Hepatocyte (in vitro differentiated cells): Measurements from ENCODE around the gene SLC10A2. TPM values are rescaled to one million over a fixed set of nuclear protein-coding genes. Genes with fewer than 3 reads are reported as not detected.

ENCODE experiments used
- DNase-seq: peaks from one replicate; pipeline ENCODE4 v3.0.0-alpha.2; 2016; ENCODE audit warnings: low spot score
- H2AFZ ChIP-seq: fragments of 200-600 bp; sonication (generic); 2 replicates; pipeline ENCODE4 v1.6.0; 2016; ENCODE audit warnings: antibody characterized with exemption, mild to moderate bottlenecking
- H3K27ac ChIP-seq: fragments of 200-600 bp; sonication (generic); 2 replicates; pipeline ENCODE4 v1.5.1; 2016; ENCODE audit warnings: mild to moderate bottlenecking
- H3K27me3 ChIP-seq: fragments of 200-600 bp; sonication (generic); 2 replicates; pipeline ENCODE4 v1.6.1; 2016
- H3K36me3 ChIP-seq: fragments of 200-600 bp; sonication (generic); replicated peaks from 2 replicates; pipeline ENCODE4 v1.5.1; 2016; ENCODE audit warnings: low read depth; ENCODE audit not compliant: insufficient read depth
- H3K4me1 ChIP-seq: fragments of 200-600 bp; sonication (generic); 2 replicates; pipeline ENCODE4 v1.5.1; 2016; ENCODE audit warnings: mild to moderate bottlenecking, moderate library complexity; ENCODE audit not compliant: insufficient read depth
- H3K4me2 ChIP-seq: fragments of 200-600 bp; sonication (generic); 2 replicates; pipeline ENCODE4 v1.6.0; 2016
- H3K4me3 ChIP-seq: fragments of 200-600 bp; sonication (generic); 2 replicates; pipeline ENCODE4 v1.5.1; 2016; ENCODE audit warnings: mild to moderate bottlenecking
- H3K79me2 ChIP-seq: fragments of 200-600 bp; sonication (generic); 2 replicates; pipeline ENCODE4 v1.6.0; 2017; ENCODE audit warnings: mild to moderate bottlenecking
- H3K9me2 ChIP-seq: fragments of 200-600 bp; sonication (generic); replicated peaks from 2 replicates; pipeline ENCODE4 v1.6.0; 2017; ENCODE audit warnings: mild to moderate bottlenecking; ENCODE audit not compliant: insufficient read depth
- H3K9me3 ChIP-seq: fragments of 200-600 bp; sonication (generic); 2 replicates; pipeline ENCODE4 v1.5.1; 2016; ENCODE audit warnings: low read depth, mild to moderate bottlenecking
- H4K20me1 ChIP-seq: fragments of 200-600 bp; sonication (generic); 2 replicates; pipeline ENCODE4 v1.6.0; 2016; ENCODE audit warnings: mild to moderate bottlenecking; ENCODE audit not compliant: insufficient read depth, poor library complexity, severe bottlenecking
- EZH2 ChIP-seq: fragments of 200-600 bp; sonication (generic); IDR thresholded peaks from 2 replicates; pipeline ENCODE4 v1.6.1; 2016; ENCODE audit warnings: antibody characterized with exemption, mild to moderate bottlenecking, borderline replicate concordance
- EZH2phosphoT487 ChIP-seq: fragments of 200-600 bp; sonication (generic); IDR thresholded peaks from one replicate; pipeline ENCODE4 v1.6.1; 2018; ENCODE audit warnings: antibody characterized with exemption, mild to moderate bottlenecking, low read depth, moderate library complexity; ENCODE audit not compliant: unreplicated experiment, severe bottlenecking
- WGBS: methylation state at CpG from one replicate; pipeline ENCODE4 v1.1.6; 2016; ENCODE audit warnings: low lambda C conversion rate; ENCODE audit errors: missing lambda C conversion rate; 5-methylcytosine and 5-hydroxymethylcytosine counted together
- polyA plus RNA-seq: library from polyadenylated mRNA; unstranded; fragments of >200 nt; fragmentation: Nextera tagmentation; extraction: Ambion mirVana; gene quantifications from 2 replicates; pipeline ENCODE4 v1.2.1, GENCODE V29; 2016
- total RNA-seq: library from RNA; depleted of rRNA; stranded (reverse); fragments of >200 nt; gene quantifications from 2 replicates; pipeline ENCODE4 v1.2.3, GENCODE V29; 2014
- TF ChIP-seq, protein P1 (sequence below): fragments of 200-600 bp; sonication (generic); IDR thresholded peaks from 2 replicates; pipeline ENCODE4 v1.5.1; 2016; ENCODE audit warnings: antibody characterized with exemption, mild to moderate bottlenecking; ENCODE audit not compliant: poor library complexity

The SLC10A2 gene
- total and polyA plus RNA-seq, 2 experiments from 2014 or later, result 0.63 to 1.8 TPM

DNA sequence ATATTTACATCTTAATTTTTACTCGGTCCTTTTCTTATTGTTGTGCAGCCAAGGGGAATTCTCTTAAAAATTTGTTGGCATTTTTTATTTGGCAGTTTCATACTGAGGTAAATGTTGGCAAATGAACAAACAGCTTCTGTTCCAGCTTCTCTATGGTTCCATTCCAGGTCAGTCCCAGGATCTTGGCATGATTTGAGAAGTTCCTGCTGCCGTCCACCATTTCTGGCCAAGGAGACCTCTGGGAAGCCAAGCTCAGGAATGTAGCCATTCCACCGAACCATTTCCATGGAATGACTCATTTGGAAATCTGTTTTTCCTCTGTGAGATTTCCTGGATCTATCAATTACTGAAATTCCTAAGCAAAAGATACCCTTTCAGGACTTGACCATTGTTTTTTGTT is 43.9 kb downstream of the SLC10A2 start:
- 69% methylated on average over 3 of the region's 3 CpGs for WGBS
- no peaks in the 10 kb centered on the region for H4K20me1 ChIP-seq

DNA sequence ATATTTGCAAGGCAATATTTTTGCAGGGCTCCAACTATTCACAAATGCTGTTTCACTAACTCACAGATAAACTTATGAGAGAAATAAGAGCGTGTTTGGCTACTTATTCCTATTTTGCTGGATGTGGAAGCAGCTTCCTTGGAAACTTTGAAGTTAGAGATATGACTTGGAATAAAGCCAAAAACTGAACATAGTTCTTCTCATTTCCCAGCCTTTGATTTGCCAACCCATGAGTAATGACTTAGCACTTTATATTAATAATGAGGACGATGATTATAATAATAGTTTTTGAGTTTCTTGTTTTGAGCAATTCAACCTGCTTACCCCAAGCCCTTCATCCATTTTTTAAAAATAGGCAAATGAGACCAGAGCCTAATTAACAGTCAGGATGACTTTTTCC is 47.7 kb downstream of the SLC10A2 start:
- Histone ChIP-seq H3K36me3 (no peaks in the 10 kb centered on the region), H3K4me1 (no peaks in the 10 kb centered on the region), H3K9me2 (no peaks in the 10 kb centered on the region), H4K20me1 (no peaks in the 10 kb centered on the region), H3K27me3 (no peaks in the 10 kb centered on the region), H3K9me3 (no peaks in the 10 kb centered on the region), H2AFZ (no peak overlapping the region), H3K4me2 (no peak overlapping the region), H3K79me2 (no peaks in the 10 kb centered on the region), H3K27ac (no peak overlapping the region), H3K4me3 (no peak overlapping the region)
- TF ChIP-seq, protein P1, sequence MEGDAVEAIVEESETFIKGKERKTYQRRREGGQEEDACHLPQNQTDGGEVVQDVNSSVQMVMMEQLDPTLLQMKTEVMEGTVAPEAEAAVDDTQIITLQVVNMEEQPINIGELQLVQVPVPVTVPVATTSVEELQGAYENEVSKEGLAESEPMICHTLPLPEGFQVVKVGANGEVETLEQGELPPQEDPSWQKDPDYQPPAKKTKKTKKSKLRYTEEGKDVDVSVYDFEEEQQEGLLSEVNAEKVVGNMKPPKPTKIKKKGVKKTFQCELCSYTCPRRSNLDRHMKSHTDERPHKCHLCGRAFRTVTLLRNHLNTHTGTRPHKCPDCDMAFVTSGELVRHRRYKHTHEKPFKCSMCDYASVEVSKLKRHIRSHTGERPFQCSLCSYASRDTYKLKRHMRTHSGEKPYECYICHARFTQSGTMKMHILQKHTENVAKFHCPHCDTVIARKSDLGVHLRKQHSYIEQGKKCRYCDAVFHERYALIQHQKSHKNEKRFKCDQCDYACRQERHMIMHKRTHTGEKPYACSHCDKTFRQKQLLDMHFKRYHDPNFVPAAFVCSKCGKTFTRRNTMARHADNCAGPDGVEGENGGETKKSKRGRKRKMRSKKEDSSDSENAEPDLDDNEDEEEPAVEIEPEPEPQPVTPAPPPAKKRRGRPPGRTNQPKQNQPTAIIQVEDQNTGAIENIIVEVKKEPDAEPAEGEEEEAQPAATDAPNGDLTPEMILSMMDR, result no peak
- TF ChIP-seq EZH2 (no peak), EZH2phosphoT487 (no peak)
- no peak for DNase-seq
- WGBS, result 89% methylated on average over 2 of the region's 2 CpGs

More for the DNA sequence above, 43.9 kb downstream of the SLC10A2 start:
- Histone ChIP-seq H3K4me1 (no peaks in the 10 kb centered on the region), H3K79me2 (no peaks in the 10 kb centered on the region), H3K4me3 (no peak overlapping the region), H2AFZ (no peak overlapping the region), H3K36me3 (no peaks in the 10 kb centered on the region), H3K9me3 (no peaks in the 10 kb centered on the region), H3K9me2 (no peaks in the 10 kb centered on the region), H3K4me2 (no peak overlapping the region), H3K27me3 (no peaks in the 10 kb centered on the region), H3K27ac (no peak overlapping the region)
- DNase-seq, result no peak
- TF ChIP-seq, protein P1, result no peak
- TF ChIP-seq EZH2phosphoT487 (no peak), EZH2 (no peak)

DNA sequence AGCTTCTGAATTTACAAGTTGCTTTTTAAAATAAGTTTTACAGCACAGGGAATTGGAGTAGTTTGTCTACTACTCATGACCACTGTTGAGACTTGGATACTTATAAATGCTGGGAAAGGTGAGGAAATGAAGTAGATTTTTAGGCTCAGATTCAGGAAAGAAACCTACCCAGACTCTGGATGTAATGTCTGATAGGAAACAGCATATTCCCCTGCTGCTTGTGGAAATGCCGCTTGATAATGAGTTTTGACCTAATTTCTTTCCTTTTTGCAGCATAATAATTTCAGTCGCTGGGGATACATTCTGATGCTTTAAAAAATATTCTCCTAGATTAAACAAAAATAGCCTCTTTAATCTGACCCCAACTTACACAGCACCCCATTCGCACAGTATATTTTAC is 53.6 kb downstream of the SLC10A2 start:
- WGBS, result 93% methylated on average over 3 of the region's 3 CpGs
- Histone ChIP-seq H3K4me3 (no peak overlapping the region), H3K27me3 (no peaks in the 10 kb centered on the region), H3K9me2 (no peaks in the 10 kb centered on the region), H3K27ac (no peak overlapping the region), H3K36me3 (no peaks in the 10 kb centered on the region), H3K4me2 (no peak overlapping the region), H2AFZ (no peak overlapping the region), H3K4me1 (no peaks in the 10 kb centered on the region), H3K79me2 (no peaks in the 10 kb centered on the region), H3K9me3 (no peaks in the 10 kb centered on the region), H4K20me1 (no peaks in the 10 kb centered on the region)
- TF ChIP-seq EZH2phosphoT487 (no peak), EZH2 (no peak)
- TF ChIP-seq, protein P1, result no peak
- no peak for DNase-seq
